Measurements from ENCODE around the gene CTRL.
"Not testable (repeated sequence)": the region's sequence is repeated elsewhere in the genome, so short reads cannot be mapped to it uniquely, and the experiment has no call there.

Gene CTRL

GRCh38 chr16:67931712-67932461 lies at the start of gene CTRL:
TSS of gene CTRL (minus strand) at chr16:67931862. CDS start at chr16:67931852, 10 bp downstream.
- DNase-seq (ENCODE audit: low spot score): no peak

DNA sequence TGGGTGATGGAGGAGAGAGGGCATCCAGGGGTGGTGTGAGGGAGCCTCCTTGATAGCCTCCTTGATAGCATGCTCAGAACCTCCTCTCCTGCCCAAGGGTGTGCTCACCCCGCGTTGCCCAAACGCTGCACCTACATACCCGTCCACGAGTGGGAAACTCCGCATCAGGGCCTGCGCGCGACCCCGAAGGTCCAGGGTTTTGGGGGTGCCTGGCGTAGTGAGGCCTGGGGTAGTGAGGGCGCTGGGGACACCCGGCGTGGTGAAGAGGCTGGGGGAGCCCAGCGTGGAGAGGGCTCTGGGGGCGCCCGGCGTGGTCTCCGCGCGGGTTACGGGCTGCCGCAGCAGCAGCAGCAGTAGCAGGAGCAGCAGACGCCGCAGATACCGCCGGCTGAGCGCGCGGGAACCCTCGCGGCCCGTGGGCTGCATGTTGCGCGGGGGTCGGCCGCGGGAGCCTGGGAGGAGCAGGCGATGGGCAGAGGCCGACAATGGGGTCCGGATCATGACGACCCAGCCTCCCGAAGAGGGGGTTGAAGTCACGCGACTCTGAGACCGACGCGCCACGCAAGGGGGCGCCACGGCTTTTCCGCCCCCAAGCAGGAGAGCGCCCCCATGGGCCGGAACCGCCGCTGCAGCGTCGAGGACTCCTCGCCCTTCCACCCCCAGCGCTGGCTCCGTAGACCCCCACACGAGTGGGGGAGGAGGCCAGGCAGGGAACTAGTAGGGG lies 48.5 kb upstream of the CTRL start, which contains the start of gene DPEP3:
Gene DPEP3 (minus strand): TSS at position 545 of the 724 bp plus-strand sequence. CDS start 119 bp downstream, at position 426.
- DNase-seq (ENCODE audit: low spot score): no peak

DNA sequence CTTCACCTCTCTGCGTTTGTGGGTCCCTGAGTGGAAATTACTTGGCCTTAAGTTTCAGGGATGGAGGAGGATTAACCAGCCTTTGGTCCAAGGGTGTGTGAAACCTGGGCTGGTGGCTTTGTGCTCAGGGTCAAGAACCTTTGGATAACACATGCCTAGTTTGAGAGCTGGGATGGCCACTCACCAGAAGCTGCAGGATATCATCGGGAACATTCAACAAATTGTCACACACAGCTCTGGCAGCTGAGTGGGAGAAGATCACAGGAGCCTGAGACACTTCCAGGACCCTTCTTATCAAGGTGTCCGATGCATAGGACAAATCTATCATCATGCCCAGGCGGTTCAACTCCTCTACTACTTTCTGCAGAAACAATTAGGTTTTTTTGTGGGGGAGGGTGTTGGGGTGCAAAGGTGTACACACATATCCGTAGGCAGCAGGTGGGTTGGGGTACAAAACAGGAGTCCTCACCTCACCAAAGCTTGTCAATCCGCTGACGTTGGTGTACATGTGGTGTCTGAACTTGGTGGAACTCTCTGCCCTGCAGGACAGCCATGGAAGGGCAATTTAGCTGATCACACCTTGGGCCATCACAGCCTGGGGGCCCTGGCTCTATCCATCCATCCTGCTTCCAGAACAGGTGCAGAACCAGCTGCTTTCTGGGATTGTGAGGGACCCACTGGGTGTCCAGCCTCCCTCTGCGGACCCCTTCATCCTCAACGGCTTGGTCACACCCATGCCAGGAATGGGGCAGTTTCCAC lies 46.0 kb upstream of the CTRL start:
- no peak for DNase-seq (ENCODE audit: low spot score)

DNA sequence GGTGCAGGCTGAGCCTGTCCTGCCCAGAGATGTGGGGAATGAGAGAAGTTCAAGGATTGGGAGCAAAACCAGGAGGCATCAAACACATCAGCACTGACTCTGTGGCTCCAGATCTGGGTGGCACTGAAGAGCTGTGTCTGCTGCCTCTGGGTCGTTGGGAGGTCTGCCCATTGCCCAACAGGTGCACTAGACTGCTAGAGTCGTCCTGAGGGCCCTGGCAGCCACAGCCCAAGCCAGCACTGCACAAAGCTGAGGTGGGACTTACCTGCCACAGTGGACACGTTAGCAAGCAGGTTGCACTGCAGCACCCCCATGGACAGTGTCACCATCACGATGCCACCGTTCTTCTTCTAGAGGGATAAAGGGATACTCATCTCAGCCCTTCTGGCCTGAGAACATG lies 45.3 kb upstream of the CTRL start:
- no peak for DNase-seq (ENCODE audit: low spot score)

DNA sequence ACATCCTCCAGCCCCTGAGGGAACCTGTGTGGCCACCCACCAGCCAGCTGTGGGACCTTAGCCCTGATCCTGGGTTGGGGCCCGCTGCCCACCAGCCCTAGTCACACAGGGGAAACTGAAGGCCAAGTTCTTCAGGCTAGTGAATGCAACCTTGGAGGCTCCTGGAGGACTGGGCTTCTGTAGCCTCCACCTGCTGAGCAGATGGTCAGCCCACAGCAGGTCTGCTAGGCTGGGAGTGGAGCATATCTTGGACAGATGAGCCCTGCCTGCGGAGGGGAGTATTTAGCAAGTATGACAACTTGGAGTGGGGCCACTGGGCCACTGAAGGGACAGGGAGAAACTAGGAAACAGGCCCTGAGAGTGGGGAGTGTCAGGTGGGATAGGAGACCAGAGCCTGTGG lies 44.5 kb upstream of the CTRL start:
- no peak for DNase-seq (ENCODE audit: low spot score)

- DNase-seq (ENCODE audit: low spot score): no peak
Measured at GRCh38 chr16:67975321-67976105, 43.9 kb upstream of the CTRL start.

GRCh38 chr16:67972285-67972684 lies 40.6 kb upstream of the CTRL start:
- not testable (repeated sequence) for DNase-seq (ENCODE audit: low spot score)

GRCh38 chr16:67971111-67971510 lies 39.4 kb upstream of the CTRL start:
- no peak for DNase-seq (ENCODE audit: low spot score)

- DNase-seq (ENCODE audit: low spot score): no peak
Measured at GRCh38 chr16:67969254-67970039, 37.8 kb upstream of the CTRL start.

GRCh38 chr16:67968400-67969253 lies 37.0 kb upstream of the CTRL start, which contains the start of gene SLC12A4:
TSS of gene SLC12A4 (minus strand) at chr16:67968637. CDS start at chr16:67968553, 84 bp downstream.
- DNase-seq (ENCODE audit: low spot score): peak; percentile 93

- DNase-seq (ENCODE audit: low spot score): peak; percentile 81
Measured at GRCh38 chr16:67967958-67968399, 36.3 kb upstream of the CTRL start.

DNA sequence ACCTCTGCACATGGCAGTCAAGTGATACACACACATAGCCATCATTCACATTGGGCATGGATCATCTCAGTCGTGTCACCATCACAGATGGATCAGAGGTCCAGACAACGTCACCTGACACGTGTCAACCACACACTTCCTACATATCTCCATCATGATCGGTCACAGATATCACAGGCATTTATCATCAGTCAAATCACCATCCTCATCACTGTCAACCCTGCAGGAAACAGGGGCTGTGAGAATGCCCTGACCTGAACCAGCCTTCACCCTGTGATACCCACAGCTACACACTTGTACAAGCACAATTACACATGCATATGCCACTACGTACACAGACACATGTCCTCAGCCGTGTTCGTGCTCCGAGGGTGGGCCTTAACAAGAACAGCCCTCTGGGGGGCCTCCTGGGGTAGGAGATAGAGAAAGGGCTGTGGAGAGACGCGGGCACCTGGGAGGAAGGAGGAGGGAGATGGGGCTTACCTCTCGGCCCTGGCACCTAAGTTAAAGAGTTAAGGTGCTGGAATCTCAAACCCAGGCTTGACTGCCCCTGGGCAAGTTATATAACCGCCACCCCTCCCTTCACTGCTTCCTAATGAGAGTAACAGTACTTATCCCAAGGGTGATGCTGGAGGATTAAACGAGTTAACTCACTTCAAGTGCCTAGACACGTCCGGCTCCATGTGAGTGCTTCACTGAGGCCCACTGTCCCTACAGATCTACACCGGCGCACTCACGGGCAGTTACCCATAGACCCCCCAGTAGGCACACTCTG lies 35.7 kb upstream of the CTRL start:
- DNase-seq (ENCODE audit: low spot score): no peak

DNA sequence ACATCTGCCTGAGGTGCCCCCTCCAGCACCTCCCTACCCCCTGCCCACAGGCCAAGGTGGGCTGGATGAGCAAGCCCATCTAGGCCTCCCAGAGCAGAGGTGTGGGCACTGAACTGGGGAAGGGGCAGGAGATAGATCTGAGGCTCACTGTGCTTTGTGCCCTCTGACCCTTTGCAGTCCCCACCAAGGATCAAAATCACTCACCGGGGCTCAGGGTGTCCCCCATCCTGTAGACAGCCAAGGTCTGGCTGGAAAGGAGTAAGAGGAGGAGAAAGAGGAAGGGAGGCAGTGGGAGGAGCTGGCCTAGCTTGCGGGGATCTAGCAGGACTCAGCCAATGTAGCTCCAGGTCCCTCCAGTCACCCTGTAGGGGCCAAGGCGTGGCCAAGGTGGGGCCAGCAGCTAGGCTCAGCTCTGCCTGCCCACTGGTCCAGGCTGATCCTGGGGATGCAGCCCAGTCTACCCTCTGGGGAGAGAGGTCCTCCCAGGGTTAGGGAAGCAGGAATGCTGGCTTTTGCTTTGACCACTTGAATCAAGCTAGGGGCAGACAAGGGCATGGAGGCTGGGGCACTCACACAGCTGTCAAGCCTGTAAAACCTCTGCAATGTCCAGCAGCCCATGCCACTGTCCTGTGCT lies 35.0 kb upstream of the CTRL start:
- DNase-seq (ENCODE audit: low spot score): no peak

GRCh38 chr16:67965668-67966548 lies 34.2 kb upstream of the CTRL start:
- DNase-seq (ENCODE audit: low spot score): no peak

DNA sequence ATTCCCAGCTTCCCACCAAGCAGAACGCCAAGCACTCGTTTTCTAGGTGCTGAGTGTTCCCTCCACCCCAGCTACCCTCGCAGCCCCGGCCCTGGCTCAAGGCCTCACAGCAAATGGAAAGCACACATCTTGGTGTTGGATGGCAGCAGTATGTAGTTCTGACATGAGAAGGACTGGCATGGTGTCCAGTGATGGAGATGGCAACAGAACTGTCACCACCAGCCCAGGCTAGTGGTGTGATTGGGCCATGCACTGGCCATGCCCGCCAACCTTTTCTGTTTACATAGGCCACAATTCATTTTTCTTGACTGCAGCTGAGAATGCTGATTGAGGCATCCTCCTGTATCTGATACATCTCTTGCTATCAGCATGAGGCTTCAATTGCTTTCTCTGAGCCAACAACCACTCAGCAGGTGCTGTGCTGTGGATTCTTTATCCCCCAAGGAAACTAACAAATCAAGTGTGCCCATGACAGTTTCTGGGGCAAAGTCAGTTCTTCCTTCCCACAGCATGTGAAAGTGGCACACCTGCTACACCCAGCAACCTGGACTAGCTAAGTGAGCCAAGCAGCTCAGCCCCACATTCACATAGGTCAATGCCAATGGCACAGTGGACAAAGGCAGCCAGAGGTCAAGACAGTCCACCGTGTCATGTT lies 32.9 kb upstream of the CTRL start:
- no peak for DNase-seq (ENCODE audit: low spot score)

GRCh38 chr16:67963662-67964321 lies 32.1 kb upstream of the CTRL start:
- DNase-seq (ENCODE audit: low spot score): no peak

All from left forelimb (tissue), 1 donor.